MM.1S (cell line): Measurements from ENCODE around the gene OVOL3.

ENCODE experiments used
- DNase-seq: peaks from one replicate; pipeline ENCODE4 v3.0.0-alpha.2; 2015
- H2AFZ ChIP-seq: fragments of 300-600 bp; sonication (generic); 2 replicates; pipeline ENCODE4 v1.6.0; 2016; ENCODE audit warnings: antibody characterized with exemption, low read length
- H3F3A ChIP-seq: fragments of 300-600 bp; sonication (generic); 2 replicates; pipeline ENCODE4 v1.6.1; 2016; ENCODE audit warnings: mild to moderate bottlenecking, antibody characterized with exemption, low read length, moderate library complexity, mixed read lengths; ENCODE audit not compliant: insufficient read depth
- H3K27ac ChIP-seq: fragments of 300-600 bp; sonication (generic); 2 replicates; pipeline ENCODE4 v1.5.1; 2016; ENCODE audit warnings: mild to moderate bottlenecking, low read length
- H3K27me3 ChIP-seq: fragments of 300-600 bp; sonication (generic); replicated peaks from 2 replicates; pipeline ENCODE4 v1.6.0; 2016; ENCODE audit warnings: low read length; ENCODE audit not compliant: insufficient read depth
- H3K36me3 ChIP-seq: fragments of 300-600 bp; sonication (generic); replicated peaks from 2 replicates; pipeline ENCODE4 v1.6.1; 2016; ENCODE audit warnings: mild to moderate bottlenecking, low read length, mixed read lengths; ENCODE audit not compliant: insufficient read depth
- H3K4me1 ChIP-seq: fragments of 300-600 bp; sonication (generic); 2 replicates; pipeline ENCODE4 v1.6.1; 2016; ENCODE audit warnings: low read length, mixed read lengths
- H3K4me2 ChIP-seq: fragments of 300-600 bp; sonication (generic); 2 replicates; pipeline ENCODE4 v1.6.0; 2016; ENCODE audit warnings: low read depth, low read length
- H3K4me3 ChIP-seq: fragments of 300-600 bp; sonication (generic); 2 replicates; pipeline ENCODE4 v1.5.1; 2016; ENCODE audit warnings: low read length, mixed read lengths
- H3K79me2 ChIP-seq: fragments of 300-600 bp; sonication (generic); 2 replicates; pipeline ENCODE4 v1.6.1; 2016; ENCODE audit warnings: mixed run types, low read length, mixed read lengths
- H3K9ac ChIP-seq: fragments of 300-600 bp; sonication (generic); 2 replicates; pipeline ENCODE4 v1.6.1; 2016; ENCODE audit warnings: low read length, mixed read lengths
- H3K9me2 ChIP-seq: fragments of 300-600 bp; sonication (generic); replicated peaks from 2 replicates; pipeline ENCODE4 v1.6.1; 2016; ENCODE audit warnings: mild to moderate bottlenecking, low read length, mixed read lengths; ENCODE audit not compliant: insufficient read depth
- H3K9me3 ChIP-seq: fragments of 300-600 bp; sonication (generic); replicated peaks from 2 replicates; pipeline ENCODE4 v1.6.1; 2016; ENCODE audit warnings: mild to moderate bottlenecking, low read length, mixed read lengths; ENCODE audit not compliant: insufficient read depth
- H4K20me1 ChIP-seq: fragments of 300-600 bp; sonication (generic); 2 replicates; pipeline ENCODE4 v1.6.1; 2016; ENCODE audit warnings: mild to moderate bottlenecking, low read length, moderate library complexity, mixed read lengths; ENCODE audit not compliant: insufficient read depth
- EZH2 ChIP-seq: fragments of 300-600 bp; sonication (generic); optimal IDR thresholded peaks from 2 replicates; pipeline ENCODE3; 2017; ENCODE audit warnings: low read depth, mild to moderate bottlenecking, antibody characterized with exemption, low read length, mixed read lengths
- EZH2phosphoT487 ChIP-seq: fragments of 300-600 bp; sonication (generic); IDR thresholded peaks from 2 replicates; pipeline ENCODE4 v1.6.1; 2018; ENCODE audit warnings: antibody characterized with exemption, low read length
- TF ChIP-seq, protein P1 (sequence below): fragments of 300-600 bp; sonication (generic); IDR thresholded peaks from 2 replicates; pipeline ENCODE4 v1.5.1; 2016; ENCODE audit warnings: antibody characterized with exemption, low read length, mixed read lengths

Gene OVOL3

DNA sequence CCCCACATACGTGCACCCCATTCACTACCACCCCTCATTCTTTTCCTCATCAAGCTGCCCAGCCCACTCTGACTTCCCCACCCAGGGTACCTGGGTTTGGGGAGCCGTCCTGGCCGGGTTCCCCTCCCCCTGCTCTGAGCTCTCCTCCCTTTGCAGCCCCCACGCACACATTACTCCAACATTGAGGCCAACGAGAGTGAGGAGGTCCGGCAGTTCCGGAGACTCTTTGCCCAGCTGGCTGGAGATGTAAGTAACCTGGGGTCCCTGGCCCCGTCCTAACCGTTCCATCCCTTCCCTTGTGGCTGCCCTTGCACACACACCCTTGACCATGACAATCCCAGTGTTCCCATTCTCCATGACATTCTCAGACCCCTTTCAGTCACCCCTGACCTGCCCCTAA, 31.6 kb downstream of the OVOL3 start:
- Histone ChIP-seq H4K20me1 (no peaks in the 10 kb centered on the region), H3K4me1 (peaks cover 7% of the 10 kb centered on the region; the same call in 1 of the 2 replicates)

GRCh38 chr19:36144624-36145023, 33.7 kb downstream of the OVOL3 start:
- Histone ChIP-seq H3F3A (peaks cover 9% of the 10 kb centered on the region), H3K79me2 (peaks cover 29% of the 10 kb centered on the region), H3K27ac (no peak overlapping the region), H3K27me3 (no peaks in the 10 kb centered on the region), H3K4me3 (no peak overlapping the region), H4K20me1 (no peaks in the 10 kb centered on the region), H3K9ac (no peak overlapping the region), H2AFZ (no peak overlapping the region), H3K4me1 (peaks cover 7% of the 10 kb centered on the region; the same call in 1 of the 2 replicates), H3K4me2 (no peak overlapping the region), H3K9me3 (no peaks in the 10 kb centered on the region), H3K9me2 (no peaks in the 10 kb centered on the region), H3K36me3 (peaks cover 13% of the 10 kb centered on the region)
- no peak for DNase-seq
- TF ChIP-seq EZH2phosphoT487 (no peak), EZH2 (no peak)
- TF ChIP-seq, protein P1, sequence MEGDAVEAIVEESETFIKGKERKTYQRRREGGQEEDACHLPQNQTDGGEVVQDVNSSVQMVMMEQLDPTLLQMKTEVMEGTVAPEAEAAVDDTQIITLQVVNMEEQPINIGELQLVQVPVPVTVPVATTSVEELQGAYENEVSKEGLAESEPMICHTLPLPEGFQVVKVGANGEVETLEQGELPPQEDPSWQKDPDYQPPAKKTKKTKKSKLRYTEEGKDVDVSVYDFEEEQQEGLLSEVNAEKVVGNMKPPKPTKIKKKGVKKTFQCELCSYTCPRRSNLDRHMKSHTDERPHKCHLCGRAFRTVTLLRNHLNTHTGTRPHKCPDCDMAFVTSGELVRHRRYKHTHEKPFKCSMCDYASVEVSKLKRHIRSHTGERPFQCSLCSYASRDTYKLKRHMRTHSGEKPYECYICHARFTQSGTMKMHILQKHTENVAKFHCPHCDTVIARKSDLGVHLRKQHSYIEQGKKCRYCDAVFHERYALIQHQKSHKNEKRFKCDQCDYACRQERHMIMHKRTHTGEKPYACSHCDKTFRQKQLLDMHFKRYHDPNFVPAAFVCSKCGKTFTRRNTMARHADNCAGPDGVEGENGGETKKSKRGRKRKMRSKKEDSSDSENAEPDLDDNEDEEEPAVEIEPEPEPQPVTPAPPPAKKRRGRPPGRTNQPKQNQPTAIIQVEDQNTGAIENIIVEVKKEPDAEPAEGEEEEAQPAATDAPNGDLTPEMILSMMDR = no peak

More for the DNA sequence above, 31.6 kb downstream of the OVOL3 start:
- Histone ChIP-seq H3K9ac (no peak overlapping the region), H3K4me2 (no peak overlapping the region), H3K36me3 (peaks cover 13% of the 10 kb centered on the region), H2AFZ (no peak overlapping the region), H3F3A (peaks cover 20% of the 10 kb centered on the region), H3K9me2 (no peaks in the 10 kb centered on the region), H3K27ac (no peak overlapping the region), H3K27me3 (no peaks in the 10 kb centered on the region), H3K4me3 (no peak overlapping the region), H3K9me3 (no peaks in the 10 kb centered on the region), H3K79me2 (peaks cover 29% of the 10 kb centered on the region)
- TF ChIP-seq EZH2 (no peak), EZH2phosphoT487 (no peak)
- TF ChIP-seq, protein P1 = no peak
- no peak for DNase-seq

DNA sequence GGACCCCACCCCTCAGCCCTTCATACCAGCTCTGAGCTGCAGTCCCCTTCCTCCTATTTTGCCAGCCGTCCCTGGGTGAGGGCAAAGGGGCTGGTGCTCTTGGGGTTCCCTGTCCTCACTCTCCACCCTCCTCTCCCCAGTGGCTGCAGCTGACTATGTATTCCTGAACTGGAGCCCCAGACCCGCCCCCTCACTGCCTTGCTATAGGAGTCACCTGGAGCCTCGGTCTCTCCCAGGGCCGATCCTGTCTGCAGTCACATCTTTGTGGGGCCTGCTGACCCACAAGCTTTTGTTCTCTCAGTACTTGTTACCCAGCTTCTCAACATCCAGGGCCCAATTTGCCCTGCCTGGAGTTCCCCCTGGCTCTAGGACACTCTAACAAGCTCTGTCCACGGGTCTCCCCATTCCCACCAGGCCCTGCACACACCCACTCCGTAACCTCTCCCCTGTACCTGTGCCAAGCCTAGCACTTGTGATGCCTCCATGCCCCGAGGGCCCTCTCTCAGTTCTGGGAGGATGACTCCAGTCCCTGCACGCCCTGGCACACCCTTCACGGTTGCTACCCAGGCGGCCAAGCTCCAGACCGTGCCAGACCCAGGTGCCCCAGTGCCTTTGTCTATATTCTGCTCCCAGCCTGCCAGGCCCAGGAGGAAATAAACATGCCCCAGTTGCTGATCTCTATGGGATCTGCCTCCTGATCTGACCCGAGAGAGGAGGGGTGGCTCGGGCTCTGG, 38.9 kb downstream of the OVOL3 start:
- Histone ChIP-seq H3K9ac (no peak overlapping the region), H3K79me2 (no peaks in the 10 kb centered on the region), H3F3A (no peaks in the 10 kb centered on the region), H3K4me1 (no peaks in the 10 kb centered on the region), H4K20me1 (no peaks in the 10 kb centered on the region), H3K9me3 (no peaks in the 10 kb centered on the region), H3K27me3 (no peaks in the 10 kb centered on the region), H3K4me2 (no peak overlapping the region), H3K9me2 (no peaks in the 10 kb centered on the region), H3K27ac (no peak overlapping the region), H3K36me3 (peaks cover 4% of the 10 kb centered on the region; the same call in 1 of the 2 replicates), H2AFZ (no peak overlapping the region), H3K4me3 (no peak overlapping the region)
- TF ChIP-seq, protein P1 = no peak
- TF ChIP-seq EZH2 (no peak), EZH2phosphoT487 (no peak)
- DNase-seq = no peak
